GM19025 (cell line): ENCODE data around the gene SFI1.
A peak's percentile ranks its signal among the peaks of the same experiment; 100 is the strongest.
"Not testable (repeated sequence)": the region's sequence is repeated elsewhere in the genome, so short reads cannot be mapped to it uniquely, and the experiment has no call there.

Source experiments
- ATAC-seq: cut with Tn5 transposase; IDR thresholded peaks from one replicate; pipeline ENCODE4 v1.9.1; 2021; ENCODE audit warnings: mild to moderate bottlenecking, low read depth, moderate library complexity; ENCODE audit not compliant: unreplicated experiment

Gene SFI1

DNA sequence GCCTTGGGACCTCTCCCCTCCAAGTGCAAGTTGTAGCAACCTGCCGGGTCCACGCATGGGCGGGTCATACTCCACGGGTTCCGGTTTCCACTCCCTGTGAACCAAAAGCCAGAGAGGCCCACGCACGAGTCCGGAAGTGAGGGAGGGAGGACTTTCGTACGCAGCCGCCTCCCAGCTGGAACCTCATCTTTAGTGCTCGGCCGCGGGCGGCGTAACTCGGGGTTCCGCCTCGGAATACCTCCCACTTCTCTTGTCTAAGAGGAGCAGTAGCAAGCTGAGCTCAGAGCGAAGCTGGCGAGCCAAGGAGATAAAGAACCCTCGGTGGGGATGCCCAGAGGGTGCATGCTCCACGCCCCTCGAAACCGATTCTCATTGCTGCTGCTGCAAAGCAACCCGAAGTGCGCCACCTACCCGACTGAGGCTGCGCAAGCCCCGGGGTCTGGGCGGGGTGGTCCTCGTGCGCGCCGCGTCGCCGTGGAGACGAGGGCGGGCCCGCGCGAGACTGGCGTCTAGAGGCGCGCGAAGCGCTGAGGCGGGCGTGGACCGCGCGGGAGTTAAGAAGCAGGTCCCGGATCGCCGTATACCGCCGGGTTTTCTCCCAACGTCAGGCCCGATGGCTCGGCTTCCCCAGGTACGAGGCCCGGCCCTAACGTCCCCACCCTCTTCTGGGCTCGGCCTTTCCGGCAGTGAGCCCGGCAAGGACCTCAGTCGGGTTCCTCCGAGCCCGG lies at the start of gene SFI1:
TSS of gene SFI1 (plus strand) at position 530 of the 728 bp plus-strand sequence. CDS start 11,749 bp downstream, outside the sequence.
- ATAC-seq: peak; percentile 77

GRCh38 chr22:31446767-31447166 lies 49.6 kb upstream of the SFI1 start:
- ATAC-seq: no peak

GRCh38 chr22:31447337-31447736 lies 49.0 kb upstream of the SFI1 start:
- no peak for ATAC-seq

DNA sequence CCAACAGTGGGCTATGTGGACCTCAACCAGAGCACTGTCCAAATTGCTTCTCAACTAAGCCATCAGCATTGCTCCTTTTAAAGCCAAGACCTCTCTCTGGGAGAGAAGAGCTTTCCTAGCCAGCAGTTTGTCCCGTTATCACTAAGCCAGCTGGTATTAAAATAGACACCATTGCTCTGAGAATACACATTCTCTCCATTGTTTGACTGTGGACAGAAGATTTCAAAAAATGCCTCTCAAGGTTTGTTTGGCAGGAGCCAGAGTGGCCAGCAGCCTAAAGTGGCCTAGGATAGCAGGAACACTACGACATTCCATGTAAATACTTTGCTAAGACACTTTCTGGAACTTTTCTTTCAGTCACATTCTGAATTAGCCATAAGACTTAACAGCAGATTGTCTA lies 48.0 kb upstream of the SFI1 start:
- no peak for ATAC-seq

- ATAC-seq: no peak
These were observed 46.8 kb upstream of the SFI1 start for GRCh38 chr22:31449506-31449905.

DNA sequence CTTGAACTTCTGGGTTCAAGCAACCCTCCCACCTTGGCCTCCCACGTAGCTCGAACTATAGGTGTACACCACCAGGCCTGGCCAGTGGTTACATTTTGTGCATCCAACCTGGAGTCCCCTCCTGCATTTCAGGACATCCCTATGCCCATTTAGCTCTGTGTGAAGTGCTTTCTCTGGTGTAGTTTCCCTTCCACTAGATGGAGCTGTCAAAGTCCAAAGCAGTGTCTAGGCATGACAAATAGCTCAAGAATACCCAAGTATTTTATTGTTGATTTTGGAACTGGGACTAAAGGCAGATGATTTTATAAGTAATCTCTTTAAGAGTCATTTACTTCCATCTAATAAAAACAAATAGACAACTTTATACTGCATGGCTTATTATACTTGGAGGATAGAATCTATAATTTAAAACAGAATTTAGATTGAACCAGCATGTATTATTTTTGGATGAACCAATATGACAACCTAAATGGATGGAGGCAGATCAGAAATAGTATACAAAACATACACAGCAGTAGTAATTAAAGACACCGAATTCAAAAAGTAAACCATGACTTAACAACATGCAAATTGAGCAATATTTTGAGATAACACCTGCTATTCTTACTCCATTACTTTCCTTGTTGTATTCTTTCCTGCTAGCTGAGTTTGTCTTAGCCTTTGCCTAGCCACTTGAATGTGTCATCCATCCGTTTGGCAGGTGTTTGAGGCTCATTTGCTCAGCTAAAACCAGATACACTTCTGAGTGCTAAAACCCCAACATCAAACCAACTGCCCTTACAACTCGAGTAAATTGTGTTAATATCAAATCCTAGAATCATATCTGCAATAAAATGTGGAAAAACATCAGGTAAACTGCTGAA lies 44.4 kb upstream of the SFI1 start:
- no peak for ATAC-seq

DNA sequence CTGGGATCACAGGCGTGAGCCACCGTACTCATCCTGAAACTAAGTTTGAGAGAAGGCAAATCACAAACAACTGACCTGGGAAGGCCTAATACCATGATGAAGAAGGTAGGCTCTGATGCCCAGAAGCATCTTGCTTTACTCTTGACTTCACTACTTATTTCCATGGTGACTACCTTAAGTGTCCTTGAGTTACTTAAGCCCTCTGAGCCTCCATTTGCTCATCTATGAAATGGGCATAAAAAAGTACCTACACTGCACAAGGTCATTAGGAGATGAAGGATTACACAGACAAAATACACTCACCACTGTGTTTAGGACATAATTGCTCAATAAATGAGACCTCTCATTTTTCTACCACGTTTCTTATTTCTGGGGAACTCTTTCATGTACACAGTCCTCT lies 34.6 kb upstream of the SFI1 start:
- ATAC-seq: no peak

DNA sequence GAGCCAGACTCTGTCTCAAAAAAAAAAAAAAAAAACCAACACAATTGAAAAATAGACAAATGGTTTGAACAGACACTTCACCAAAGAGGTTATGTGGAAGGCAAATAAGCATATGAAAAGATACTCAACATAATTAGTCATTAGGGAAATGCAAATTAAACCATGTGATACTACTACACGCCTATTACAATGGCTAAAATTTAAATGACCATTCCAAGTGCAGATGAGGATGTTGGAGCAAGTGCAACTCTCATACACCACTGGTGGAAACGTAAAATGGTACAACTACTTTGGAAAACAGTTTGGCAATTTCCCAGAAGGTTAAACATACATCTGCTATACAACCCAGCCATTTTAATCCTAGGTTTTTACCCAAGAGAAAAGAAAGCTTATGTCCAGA lies 31.0 kb upstream of the SFI1 start:
- no peak for ATAC-seq

GRCh38 chr22:31474743-31475142 lies 21.6 kb upstream of the SFI1 start:
- no peak for ATAC-seq

DNA sequence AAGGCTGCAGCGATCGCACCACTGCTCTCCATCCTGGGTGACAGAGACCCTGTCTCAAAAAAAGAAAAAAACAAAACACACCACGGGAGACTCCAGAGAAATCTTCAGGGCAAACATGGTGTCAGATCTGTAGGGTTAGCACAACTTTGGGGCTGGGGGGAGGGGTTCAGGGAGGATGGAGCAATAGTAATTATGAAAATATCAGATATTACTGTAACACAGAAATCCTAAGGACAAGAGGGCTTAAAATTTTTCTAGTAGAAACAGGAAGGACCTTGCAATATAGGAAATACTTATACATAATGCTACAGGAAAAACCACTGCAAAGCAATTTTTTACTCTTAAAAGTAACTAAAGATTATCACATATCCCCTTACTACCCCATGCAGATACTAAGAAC lies 20.5 kb upstream of the SFI1 start:
- ATAC-seq: no peak

DNA sequence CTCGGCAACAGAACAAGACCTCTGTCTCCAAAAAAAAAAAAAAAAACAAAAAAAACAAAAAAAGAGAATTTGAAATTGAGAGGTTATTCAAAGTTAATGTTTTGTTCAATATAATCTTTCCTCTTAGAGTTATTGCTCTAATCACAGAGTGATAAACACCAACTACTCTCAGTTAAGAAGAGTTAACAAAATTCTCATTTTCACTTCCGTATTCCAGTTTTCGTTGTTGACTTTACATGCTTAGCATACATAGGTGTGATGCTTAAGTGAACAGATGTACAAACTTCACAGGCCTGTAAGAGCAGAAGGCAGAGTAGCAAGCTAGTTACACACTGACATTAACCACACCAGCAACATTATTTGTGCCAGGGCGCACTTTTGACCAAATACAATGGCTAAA lies 19.0 kb upstream of the SFI1 start:
- ATAC-seq: no peak

DNA sequence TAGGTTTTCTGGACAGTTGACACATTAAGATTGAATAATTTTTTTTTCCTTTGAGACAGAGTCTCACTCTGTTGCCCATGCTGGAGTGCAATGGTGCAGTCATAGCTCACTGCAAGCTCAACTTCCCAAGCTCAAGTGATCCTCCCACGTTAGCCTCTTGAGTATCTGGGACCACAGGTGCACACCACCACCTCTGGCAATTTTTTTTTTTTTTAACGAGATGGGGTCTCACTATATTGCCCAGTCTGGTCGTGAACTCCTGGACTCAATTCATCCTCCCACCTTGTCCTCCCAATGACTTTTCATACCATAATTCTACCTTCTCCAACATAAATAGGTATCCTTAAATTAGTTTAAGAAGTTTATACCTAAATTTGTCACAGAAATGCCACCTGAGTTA lies 15.2 kb upstream of the SFI1 start:
- ATAC-seq: no peak

DNA sequence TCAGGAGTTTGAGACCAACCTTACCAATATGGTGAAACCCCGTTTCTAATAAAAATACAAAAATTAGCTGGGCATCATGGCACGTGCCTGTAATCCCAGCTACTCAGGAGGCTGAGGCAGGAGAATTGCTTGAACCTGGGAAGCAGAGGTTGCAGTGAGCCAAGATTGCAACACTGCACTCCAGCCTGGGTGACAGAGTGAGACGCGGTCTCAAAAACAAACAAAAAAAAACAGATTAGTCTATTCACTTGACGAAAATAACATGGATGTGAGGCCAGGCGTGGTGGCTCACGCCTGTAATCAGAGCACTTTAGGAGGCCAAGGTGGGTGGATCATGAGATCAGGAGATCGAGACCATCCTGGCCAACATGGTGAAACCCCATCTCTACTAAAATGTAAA lies 13.9 kb upstream of the SFI1 start:
- ATAC-seq: not testable (repeated sequence)

DNA sequence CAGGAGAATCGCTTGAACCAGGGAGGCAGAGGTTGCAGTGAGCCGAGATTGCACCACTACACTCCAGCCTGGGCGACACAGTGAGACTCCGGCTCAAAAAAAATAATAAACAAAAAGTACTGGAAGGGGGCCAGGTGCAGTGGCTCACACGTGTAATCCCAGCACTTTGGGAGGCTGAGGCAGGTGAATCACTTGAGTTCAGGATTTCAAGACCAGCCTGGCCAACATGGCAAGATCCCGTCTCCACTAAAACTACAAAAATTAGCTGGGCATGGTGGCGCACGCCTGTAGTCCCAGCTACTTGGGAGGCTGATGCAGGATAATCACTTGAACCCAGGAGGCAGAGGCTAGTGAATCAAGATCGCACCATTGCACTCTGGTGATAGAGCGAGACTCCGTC lies 10.0 kb upstream of the SFI1 start:
- not testable (repeated sequence) for ATAC-seq

DNA sequence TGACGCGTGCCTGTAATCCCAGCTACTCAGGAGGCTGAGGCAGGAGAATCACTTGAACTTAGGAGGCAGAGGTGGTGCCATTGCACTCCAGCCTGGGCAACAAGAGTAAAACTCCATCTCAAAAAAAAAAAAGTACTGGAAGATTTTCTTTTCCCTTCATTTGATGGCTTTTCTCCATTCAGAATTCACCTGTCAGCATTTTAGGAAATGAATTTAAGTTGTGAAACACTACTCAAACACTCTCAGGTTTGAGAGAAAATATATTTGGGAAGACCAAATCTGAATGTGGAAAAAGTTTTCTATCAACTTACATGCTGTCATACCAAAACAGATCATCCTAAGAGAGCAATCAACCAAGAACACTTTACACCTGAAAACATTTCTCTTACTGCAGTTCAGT lies 9.4 kb upstream of the SFI1 start:
- ATAC-seq: no peak

- no peak for ATAC-seq
These were observed 7.9 kb upstream of the SFI1 start for GRCh38 chr22:31488346-31488883.

DNA sequence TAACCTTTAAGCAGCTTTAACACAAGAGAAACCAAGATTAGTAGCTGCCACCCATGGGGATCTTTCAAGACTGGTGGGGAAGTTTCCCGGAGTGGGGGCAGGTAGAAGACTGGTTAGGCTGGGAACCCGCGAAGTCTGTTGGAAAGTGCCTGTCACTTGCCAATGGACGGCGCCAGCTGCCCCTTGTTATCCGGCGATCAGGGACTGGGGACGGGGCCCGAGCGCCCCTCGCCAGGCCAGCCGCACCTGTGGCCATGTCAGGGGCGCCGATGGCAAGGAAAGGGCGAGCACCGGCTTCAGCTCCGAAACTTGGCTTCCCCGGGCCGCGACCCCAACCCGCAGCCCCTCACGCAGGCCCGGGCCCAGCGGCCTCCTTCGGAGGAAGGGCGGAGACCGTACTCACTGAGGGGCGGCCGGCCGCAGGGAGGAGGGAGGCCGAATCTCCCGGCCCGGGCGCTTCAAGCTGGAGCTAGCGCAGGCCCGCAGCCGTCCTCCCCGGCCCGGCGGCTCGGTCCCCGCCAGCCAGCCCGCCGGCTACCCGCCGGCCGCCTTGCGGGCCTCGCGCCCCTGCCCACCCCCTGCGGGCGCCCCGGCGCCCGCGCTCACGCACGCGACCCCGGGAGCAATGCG lies 7.2 kb upstream of the SFI1 start:
- ATAC-seq: peak; percentile 27

- peak; percentile 32 for ATAC-seq
These were observed 6.5 kb upstream of the SFI1 start, which contains the start of gene EIF4ENIF1 for GRCh38 chr22:31489632-31490495. Gene EIF4ENIF1, minus strand, starts transcription at chr22:31489842. Its CDS starts 1,124 bp downstream, at chr22:31488718.

- peak; percentile 47 for ATAC-seq
These were observed 5.8 kb upstream of the SFI1 start for GRCh38 chr22:31490496-31490925.
